OCI-LY7 (cell line): ENCODE measurements around the gene AREL1.

Experiments used
- CTCF ChIP-seq: fragments of 200-600 bp; sonication (generic); conservative IDR thresholded peaks from 2 replicates; pipeline ENCODE4 v1.5.1; 2014; ENCODE audit warnings: mild to moderate bottlenecking, antibody characterized with exemption, low read length, moderate library complexity, mixed read lengths
- EZH2phosphoT487 ChIP-seq: fragments of 200-600 bp; sonication (generic); IDR thresholded peaks from 2 replicates; pipeline ENCODE4 v1.6.1; 2018; ENCODE audit warnings: low read depth, borderline replicate concordance, mild to moderate bottlenecking, mixed run types, antibody characterized with exemption, low read length, moderate library complexity, mixed read lengths

GRCh38 chr14:74756326-74756725 lies 43.4 kb upstream of the AREL1 start:
- no peak for TF ChIP-seq CTCF
- TF ChIP-seq EZH2phosphoT487, result no peak
